Renal cortical epithelial cell (primary cell): ENCODE measurements around the gene KIFAP3. TPM values are rescaled to one million over a fixed set of nuclear protein-coding genes. Genes with fewer than 3 reads are reported as not detected.

Source experiments
- DNase-seq: peaks from one replicate; pipeline ENCODE4 v3.0.0-alpha.2; 2011; ENCODE audit warnings: low read depth
- total RNA-seq: library from RNA; depleted of rRNA; stranded (reverse); fragments of >200 nt; gene quantifications from 2 replicates; pipeline ENCODE4 v1.2.3, GENCODE V29; 2014

The KIFAP3 gene
- total RNA-seq, 1 donor from 2014 or later: 55.7 TPM

DNA sequence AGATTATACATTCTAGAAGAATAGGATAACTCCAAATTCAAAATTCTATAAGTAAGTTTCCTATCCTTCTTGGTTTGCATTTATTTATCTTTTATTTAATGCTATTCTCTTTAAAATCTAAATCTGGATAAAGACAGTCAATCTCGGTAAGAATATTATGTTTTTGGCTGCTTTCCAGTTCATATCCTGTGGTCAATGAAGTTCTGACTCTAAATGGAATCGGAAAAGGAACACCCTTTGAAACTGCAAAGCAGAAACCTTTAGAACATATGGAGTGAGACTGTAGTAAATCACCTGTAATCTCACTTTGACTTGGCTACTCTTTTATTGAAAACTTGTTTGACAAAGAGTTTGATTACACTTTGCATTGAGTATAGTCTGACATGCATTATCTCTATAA lies 85.2 kb downstream of the KIFAP3 start:
- no peak for DNase-seq

DNA sequence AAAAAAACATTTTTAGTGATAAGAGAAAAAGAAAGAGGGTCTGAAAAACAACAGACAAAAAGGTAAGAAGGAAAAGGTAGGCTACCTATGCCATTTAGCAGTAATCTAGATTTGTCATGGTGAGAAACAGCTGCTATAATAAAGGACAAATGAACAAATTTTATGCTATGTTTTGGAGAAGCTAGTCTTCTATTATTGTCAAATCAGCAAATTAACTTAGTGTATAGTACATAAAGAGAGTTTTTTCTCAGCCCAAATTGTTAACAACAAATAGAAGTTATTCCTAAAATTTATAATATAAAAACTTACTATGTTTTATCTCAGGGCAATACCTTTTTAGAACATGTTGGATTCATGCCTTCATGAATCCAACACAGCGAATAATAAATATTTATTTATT lies 88.7 kb downstream of the KIFAP3 start:
- no peak for DNase-seq

DNA sequence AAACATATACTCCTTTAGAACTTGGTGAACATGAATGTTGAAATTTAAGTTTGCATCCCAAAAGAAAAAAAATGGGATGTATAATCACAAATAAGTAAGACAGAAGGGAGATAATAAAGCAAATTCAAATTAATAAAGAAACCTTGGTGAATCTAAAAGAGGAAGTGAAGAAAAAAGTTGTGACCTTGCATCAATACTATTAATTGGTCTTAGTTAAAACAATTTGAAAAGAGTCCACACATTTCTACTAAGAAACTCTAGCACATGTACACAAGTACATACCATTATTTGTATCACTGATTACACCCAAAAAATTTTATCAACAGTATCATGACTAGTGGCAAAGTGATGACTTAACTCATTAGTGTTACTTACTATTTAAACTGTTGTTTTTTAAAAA lies 100.4 kb downstream of the KIFAP3 start:
- no peak for DNase-seq

GRCh38 chr1:169970114-169970513 lies 104.4 kb downstream of the KIFAP3 start:
- DNase-seq: no peak

DNA sequence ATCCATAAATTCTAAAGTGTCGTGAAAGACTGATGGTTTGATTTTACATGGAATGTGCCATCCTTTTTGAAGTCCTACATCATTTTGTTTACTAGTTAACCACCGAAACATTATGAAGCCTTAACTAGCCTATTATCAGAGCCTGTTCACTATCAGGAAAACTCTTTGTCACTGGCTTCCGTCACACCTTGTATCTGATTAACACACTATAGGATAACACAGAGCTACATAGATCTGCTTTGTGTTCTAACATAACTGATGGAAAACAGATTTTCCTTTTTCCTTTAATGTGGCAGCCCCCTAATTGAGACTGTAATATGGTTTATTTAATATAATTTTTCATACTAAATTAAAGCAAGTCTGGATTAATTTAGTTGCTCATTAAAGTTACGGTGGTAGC lies 106.3 kb downstream of the KIFAP3 start:
- DNase-seq: no peak

- no peak for DNase-seq
Measured at GRCh38 chr1:169964206-169964605, 110.3 kb downstream of the KIFAP3 start.

DNA sequence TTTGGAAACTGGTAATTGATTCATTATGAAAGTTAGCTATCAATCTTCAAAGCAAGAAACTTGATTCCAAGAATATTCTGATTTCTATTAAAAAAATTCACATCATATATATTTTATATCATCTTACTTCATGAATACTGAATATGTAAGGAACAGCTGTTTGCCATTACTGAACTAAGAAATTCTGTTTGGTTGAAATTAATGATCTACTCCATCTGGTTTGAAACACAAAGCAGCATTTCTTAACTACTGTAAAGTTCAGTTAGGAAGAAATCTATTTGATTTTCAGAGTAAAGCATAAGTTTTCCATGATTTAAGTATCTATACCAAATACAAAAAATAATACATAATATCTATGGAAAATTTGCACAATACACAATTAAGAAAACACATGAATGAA lies 114.8 kb downstream of the KIFAP3 start:
- DNase-seq: no peak

DNA sequence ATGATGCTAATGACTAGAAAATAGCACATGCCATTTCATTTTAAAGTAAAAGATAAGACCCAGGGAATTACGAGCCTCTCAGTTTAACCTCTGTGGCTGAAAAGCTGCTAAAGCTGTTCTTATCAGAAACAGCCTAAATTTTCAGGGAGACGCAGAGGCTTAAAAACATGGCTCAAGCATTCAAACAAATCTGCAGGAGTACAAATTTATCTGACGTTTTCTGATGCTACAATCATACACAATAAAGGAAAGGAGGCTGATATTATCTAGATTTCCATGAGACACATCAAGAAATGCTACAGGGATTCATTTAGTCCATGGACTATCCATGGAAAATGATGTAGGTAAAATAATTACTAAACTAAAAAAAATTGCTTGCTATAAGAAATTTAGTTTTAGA lies 115.5 kb downstream of the KIFAP3 start:
- DNase-seq: no peak

DNA sequence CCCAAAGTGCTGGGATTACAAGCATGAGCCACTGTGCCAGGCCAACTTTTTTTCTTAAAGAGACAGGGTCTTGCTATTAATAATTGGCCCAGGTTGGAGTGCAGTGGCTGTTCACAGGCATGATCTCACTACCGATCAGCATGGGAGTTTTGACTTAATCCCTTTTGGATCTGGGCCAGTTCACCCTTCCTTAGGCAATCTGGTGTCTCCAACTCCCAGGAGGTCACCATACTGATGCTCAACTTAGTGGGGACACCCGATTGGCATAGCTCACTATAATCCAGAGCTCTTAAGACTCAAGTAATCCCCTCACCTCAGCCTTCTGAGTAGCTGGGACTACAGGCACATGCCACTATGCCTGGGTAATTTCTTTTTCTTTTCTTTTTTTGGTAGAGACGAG lies 116.6 kb downstream of the KIFAP3 start:
- no peak for DNase-seq

DNA sequence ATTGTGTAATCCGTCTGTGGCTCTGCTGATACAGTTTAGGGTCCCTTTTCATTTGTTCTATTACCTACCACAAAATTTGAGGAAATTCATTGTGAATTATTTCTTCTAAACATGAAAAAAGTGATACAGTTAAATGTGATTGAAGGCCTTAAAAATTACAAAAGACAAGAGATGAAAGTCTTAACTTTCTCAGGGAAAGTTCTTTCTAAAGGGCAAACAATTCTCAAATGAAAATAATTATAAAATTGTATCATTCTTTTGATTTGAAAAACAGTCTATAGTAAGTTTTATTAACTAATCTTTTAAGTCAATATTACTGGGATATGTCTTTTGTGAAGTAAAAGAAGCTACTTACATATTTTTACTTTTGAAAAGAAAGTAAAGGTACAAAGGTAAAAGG lies 123.4 kb downstream of the KIFAP3 start:
- no peak for DNase-seq

DNA sequence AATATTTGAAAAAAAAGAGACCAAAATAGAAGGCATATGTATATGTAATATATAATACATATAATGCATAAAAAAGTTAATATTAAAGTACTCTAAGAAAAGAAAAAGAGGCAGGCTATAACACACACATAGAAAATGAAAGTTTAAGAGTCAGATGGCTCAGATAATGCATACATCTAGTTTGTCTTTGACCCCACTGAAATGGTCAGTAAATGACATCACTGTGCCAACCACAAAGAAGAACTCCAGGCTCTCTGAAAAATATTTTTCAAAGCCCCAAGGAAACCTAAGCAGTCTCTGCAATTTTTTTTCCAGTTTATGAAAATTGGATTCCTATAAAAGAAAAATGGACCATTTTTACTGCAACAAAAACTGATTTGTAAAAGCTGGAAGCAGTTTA lies 125.4 kb downstream of the KIFAP3 start:
- no peak for DNase-seq

DNA sequence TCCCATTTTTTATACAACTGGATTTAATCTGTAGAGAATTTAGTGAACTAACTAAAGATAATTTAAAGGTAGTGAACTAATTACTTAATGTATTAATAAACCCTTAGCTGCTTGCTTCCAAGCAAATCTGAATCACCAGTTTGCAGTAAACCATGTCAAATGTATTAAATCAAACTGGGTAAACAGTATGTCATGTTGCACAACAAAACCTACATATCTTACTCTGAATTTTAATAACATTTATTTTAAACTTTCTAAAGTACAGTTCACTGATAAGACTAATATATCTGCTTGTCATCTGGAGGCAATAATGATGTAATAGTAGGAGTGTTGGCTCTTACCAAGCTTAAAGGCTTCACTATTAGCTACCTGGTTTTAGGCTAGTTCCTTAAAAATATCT lies 128.3 kb downstream of the KIFAP3 start:
- no peak for DNase-seq

GRCh38 chr1:169945181-169945580 lies 129.3 kb downstream of the KIFAP3 start:
- DNase-seq: no peak

DNA sequence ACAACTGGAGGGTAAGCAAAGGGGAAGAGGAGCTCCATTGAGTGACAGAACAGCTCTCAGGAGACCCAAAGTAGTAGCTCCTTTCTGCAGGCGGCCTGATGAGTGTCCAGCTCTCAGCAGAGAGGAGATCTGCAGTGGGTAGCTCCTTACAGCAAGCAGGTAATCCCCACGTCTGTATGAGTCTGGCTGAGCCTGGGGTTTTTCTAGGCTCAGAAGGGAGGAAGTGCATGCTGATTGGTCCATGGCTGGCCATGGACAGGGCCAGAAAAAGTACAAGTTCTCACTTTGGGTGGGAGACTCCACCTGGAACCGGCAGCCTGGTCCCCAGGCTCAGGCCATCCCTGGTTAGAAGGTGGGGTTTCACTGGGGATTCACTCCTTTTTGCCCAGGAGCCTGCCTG lies 129.9 kb downstream of the KIFAP3 start:
- DNase-seq: no peak

- DNase-seq: no peak
Measured at GRCh38 chr1:169943963-169944526, 130.4 kb downstream of the KIFAP3 start.

DNA sequence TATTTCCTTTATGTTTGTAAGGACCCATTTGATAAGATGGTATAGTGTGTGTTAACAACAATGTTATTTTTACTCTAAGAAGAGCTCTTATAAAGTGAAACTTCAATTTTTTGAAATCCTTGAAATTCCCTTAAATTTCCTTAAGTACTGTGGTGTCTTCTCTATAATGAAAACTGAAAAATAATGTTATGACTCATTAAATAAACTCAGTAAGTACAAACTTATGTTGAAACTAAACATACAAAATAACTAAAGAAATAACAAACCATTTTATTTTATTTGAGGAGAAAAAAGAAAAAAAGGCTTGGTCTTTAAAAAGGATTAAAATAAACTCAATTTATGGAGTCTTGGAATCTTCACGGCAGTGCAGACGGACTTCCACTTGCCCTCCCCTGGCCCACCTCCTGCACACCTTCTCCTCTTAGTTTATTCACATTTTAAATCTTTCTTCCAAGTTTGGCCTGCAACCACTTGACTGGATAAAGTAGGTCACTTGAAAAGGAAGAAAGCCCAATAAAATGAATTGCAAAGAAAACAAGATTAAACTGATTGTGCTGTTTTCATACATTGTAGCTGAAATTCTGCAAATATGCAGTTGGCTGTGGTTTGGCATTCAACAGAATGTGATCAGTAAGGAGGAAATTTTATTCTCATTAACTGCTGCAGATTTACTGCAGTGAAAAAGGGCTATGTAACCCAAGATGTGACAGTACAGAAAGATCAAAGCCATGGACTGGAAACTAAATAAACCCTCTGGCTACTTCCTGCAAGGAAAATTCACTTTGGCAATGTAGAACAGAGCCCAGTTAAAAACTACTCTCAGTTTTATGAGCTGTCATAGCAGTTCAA lies 132.3 kb downstream of the KIFAP3 start:
- DNase-seq: peak; percentile 45

DNA sequence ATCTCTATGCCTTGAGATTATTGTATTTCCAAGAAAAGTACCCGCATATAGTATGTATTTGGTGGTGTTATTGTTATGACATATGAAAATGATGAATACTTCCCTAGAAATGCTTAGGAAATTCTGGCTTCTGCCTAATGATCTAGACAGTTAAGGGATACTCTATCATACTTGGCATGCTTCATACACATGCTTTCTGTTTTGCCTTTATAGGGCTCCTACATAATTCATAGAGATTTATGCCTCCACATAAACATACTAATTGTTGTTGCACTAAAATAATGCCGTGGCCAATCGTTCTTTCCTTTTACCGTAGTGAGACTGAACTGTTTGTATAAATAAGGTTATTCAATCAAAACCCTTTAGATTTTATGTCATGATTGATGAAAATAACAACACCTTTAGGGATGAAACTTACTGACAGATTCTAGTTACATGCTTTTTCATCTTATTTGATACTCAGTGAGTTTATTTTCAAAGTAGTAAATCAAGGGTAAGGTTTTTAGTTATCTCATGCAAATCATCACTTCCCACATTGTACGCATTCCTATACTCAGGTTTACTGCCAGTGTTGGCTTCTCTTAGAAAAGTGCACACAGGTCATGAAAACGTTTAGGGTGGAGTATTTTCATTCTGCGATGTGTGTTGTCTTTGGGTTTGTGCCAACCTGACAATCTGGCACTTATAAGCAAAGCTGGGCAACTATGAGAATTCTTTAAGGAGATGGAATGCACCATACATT lies 140.3 kb downstream of the KIFAP3 start:
- DNase-seq: peak; percentile 55

DNA sequence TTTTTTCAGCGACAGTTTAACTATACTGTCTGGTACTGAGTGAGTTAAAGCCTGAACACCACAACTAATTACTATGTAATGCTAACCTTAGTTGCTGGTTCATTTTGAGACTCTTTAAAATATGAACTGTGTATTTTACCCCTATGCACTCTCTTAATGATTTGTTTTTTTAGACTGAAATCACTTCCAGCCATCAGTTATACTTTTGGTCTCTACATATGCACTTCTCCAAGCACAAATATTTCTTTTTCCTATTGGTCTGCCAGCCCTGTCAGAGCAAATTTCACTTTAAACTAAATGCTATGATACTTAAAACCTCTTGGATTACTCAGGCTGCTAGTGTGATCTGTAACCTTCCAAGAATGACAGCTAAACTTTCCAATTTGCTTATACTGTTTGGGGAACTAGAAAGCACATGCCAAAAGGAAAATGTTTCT lies 142.7 kb downstream of the KIFAP3 start:
- DNase-seq: no peak

- DNase-seq: no peak
Measured at GRCh38 chr1:169929210-169929526, 145.3 kb downstream of the KIFAP3 start.

DNA sequence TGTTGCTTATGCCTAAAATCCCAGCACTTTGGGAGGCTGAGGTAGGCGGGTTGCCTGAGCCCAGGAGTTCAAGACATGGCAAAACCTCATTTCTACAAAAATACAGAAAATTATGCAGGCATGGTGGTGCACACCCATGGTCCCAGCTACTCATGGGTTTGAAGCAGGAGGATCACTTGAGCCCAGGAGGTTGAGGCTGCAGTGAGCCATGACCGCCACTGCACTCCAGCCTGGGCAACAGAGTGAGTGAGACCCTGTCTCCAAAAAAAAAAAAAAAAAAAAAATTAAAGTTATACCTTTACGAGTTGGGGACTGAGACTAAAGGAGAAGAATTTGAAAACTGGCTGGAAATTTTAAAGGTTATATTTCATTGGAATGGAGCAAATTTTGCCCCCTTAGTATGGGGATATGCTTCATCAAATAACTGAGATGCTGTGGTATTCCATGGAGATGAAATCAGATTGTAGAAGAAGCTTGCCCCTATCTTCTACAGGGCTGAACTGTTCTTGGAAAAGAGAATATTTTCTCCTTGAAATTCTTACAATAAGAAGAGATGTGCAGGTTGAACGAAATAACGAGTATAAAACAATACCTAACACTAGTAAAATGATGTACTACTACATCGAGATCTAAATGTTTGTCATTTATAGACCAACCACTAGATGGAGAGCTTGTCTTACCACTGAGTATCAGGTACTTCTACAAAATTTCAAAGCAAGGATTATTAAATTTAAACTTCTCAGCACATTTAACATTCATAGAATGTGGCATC lies 145.9 kb downstream of the KIFAP3 start:
- peak; percentile 67 for DNase-seq

DNA sequence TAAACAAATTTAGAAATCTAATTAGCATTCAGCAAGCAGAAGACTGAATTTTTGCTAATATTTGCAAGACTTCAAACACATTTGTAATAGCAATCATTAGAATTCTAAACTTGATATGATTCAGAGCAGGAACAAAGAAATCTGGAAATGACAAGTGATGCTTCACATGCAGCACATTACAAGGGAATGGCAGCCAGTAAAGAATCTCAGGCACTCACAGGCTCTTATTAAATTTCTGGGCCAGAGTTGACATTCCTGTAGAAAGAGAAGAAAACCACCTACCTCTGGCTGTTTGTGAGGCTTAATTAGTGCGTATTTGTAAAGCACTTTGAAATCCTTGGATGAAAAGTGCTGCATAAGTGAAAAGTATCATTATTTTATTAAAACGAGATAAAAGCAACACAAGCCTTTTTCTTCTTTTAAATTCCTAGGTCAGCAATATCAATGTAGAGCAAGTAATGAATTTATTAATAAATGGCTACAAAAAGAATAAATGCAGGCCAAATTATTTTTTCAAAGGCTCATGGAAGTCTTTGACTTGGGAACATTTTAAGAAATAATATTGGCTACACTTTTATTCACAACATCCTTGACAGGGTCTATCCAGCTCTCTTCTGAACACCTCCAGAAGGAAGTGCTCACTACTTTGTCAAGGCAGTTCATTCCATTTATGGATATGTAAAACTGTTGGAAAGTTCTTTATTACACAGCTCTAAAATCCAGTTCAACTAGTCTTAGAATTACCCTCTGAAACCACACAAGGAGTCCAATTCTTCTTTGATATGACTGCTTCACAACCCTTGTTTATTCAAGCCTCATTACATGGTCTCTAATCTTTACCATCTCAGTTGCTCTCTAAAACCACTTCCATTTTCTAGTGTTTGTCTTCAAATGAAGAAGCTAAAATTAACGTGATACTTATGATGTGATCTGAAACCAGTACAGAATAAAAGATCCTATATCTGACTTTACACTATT lies 148.7 kb downstream of the KIFAP3 start:
- DNase-seq: peak; percentile 11
